HCT116 (cell line): ENCODE data around the gene RPTOR.

Experiments used
- CBX3 ChIP-seq: IDR thresholded peaks from 2 replicates; pipeline ENCODE4 v1.6.1; 2012; ENCODE audit warnings: low read depth
- EZH2 ChIP-seq: fragments of 200-600 bp; sonication (generic); IDR thresholded peaks from 2 replicates; pipeline ENCODE4 v1.6.1; 2017; ENCODE audit warnings: antibody characterized with exemption, mixed run types
- FOSL1 ChIP-seq: IDR thresholded peaks from 2 replicates; pipeline ENCODE4 v1.6.1; 2012; ENCODE audit warnings: low read depth
- JUND ChIP-seq: IDR thresholded peaks from 2 replicates; pipeline ENCODE4 v1.6.1; 2012
- POLR2A ChIP-seq: IDR thresholded peaks from 2 replicates; pipeline ENCODE4 v1.7.0; 2011; ENCODE audit warnings: borderline replicate concordance; ENCODE audit not compliant: insufficient read depth, insufficient read length; ENCODE audit errors: extremely low read depth
- POLR2AphosphoS5 ChIP-seq: IDR thresholded peaks from 2 replicates; pipeline ENCODE4 v1.6.1; 2011; ENCODE audit warnings: mild to moderate bottlenecking, low read depth, low read length, moderate library complexity
- RAD21 ChIP-seq: IDR thresholded peaks from 2 replicates; pipeline ENCODE4 v1.6.1; 2012; ENCODE audit warnings: low read depth, mild to moderate bottlenecking
- SP1 ChIP-seq: IDR thresholded peaks from 2 replicates; pipeline ENCODE4 v1.6.1; 2012; ENCODE audit warnings: low read depth
- SRF ChIP-seq: IDR thresholded peaks from 2 replicates; pipeline ENCODE4 v1.6.1; 2012; ENCODE audit warnings: low read depth
- TCF7L2 ChIP-seq: IDR thresholded peaks from 2 replicates; pipeline ENCODE4 v1.7.0; 2011; ENCODE audit warnings: borderline replicate concordance, inconsistent platforms; ENCODE audit not compliant: insufficient read depth, insufficient read length; ENCODE audit errors: extremely low read depth
- TF ChIP-seq, protein P1 (sequence below): IDR thresholded peaks from 2 replicates; pipeline ENCODE4 v1.6.1; 2011; ENCODE audit warnings: mild to moderate bottlenecking, low read length, moderate library complexity; ENCODE audit not compliant: insufficient replicate concordance; ENCODE audit errors: extremely low read depth
- TF ChIP-seq, protein P2 (sequence below), 3 experiments: fragments of 200-600 bp in 1 of 3; sonication (generic) in 1 of 3; IDR thresholded peaks in 2 of 3; conservative IDR thresholded peaks in 1 of 3; 2 replicates each; pipeline ENCODE4 v1.5.1; 2012 to 2017; ENCODE audit warnings: low read depth in 2 of 3, low read length in 2 of 3, antibody characterized with exemption in 1 of 3, borderline replicate concordance in 1 of 3, control low read depth in 1 of 3, mild to moderate bottlenecking in 1 of 3, mixed read lengths in 1 of 3, mixed run types in 1 of 3, moderate library complexity in 1 of 3; ENCODE audit not compliant: insufficient read depth in 1 of 3
- TF ChIP-seq, protein P3 (sequence below): IDR thresholded peaks from 2 replicates; pipeline ENCODE4 v1.6.1; 2012; ENCODE audit warnings: low read depth
- TF ChIP-seq, protein P4 (sequence below): IDR thresholded peaks from 2 replicates; pipeline ENCODE4 v1.6.1; 2012

DNA sequence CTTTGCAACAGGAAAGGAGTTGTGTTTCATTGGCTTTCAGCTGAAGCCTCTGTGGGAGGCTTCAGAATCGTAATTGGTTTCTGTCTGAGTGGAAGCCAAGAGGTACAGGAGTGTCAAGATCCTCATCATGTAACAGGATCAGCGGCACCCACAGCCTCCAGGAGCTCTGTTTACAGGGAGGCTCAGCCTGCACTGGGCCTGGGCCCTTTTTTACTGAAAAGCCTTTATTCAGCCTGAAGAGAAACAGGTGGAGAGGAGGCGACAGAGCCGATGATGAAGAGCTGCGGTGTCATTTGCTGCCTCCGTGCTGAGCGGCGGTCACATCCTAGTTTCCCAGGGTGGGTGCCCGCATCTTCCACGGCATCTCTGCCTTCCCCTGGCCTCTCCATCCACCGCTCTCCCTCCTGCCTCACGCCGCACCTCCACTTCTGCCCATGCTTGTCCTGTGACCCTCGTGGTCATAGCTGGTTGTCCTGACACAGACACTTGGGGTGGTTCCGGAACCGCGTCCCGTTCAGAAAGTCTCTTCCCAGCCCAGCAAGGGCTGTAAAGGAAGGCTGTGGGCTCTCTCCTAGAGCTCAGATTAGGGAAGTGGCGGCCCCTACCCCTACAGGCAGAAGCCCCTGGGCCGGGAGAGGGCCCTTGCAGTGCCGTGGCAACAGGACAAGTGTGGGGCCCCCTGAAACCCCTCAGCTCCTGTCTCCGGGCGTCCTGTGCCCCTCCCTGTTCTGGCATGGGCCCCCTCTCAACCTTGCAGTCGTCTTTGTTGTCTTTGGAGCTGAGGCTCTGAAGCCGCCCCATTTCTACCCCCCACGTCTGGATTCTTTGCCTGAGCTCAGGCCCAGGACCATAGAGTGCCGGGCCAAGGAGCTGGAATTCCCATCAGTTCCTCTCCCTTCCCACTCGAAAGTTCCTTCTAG lies 393.1 kb downstream of the RPTOR start:
- no peak for TF ChIP-seq POLR2A
- TF ChIP-seq, protein P1, sequence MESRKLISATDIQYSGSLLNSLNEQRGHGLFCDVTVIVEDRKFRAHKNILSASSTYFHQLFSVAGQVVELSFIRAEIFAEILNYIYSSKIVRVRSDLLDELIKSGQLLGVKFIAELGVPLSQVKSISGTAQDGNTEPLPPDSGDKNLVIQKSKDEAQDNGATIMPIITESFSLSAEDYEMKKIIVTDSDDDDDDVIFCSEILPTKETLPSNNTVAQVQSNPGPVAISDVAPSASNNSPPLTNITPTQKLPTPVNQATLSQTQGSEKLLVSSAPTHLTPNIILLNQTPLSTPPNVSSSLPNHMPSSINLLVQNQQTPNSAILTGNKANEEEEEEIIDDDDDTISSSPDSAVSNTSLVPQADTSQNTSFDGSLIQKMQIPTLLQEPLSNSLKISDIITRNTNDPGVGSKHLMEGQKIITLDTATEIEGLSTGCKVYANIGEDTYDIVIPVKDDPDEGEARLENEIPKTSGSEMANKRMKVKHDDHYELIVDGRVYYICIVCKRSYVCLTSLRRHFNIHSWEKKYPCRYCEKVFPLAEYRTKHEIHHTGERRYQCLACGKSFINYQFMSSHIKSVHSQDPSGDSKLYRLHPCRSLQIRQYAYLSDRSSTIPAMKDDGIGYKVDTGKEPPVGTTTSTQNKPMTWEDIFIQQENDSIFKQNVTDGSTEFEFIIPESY, result no peak
- TF ChIP-seq, protein P2, sequence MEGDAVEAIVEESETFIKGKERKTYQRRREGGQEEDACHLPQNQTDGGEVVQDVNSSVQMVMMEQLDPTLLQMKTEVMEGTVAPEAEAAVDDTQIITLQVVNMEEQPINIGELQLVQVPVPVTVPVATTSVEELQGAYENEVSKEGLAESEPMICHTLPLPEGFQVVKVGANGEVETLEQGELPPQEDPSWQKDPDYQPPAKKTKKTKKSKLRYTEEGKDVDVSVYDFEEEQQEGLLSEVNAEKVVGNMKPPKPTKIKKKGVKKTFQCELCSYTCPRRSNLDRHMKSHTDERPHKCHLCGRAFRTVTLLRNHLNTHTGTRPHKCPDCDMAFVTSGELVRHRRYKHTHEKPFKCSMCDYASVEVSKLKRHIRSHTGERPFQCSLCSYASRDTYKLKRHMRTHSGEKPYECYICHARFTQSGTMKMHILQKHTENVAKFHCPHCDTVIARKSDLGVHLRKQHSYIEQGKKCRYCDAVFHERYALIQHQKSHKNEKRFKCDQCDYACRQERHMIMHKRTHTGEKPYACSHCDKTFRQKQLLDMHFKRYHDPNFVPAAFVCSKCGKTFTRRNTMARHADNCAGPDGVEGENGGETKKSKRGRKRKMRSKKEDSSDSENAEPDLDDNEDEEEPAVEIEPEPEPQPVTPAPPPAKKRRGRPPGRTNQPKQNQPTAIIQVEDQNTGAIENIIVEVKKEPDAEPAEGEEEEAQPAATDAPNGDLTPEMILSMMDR (IDR thresholded peaks at IDR 0.05 in 2 of 3, conservative IDR thresholded peaks at IDR 0.05 in 1 of 3; ENCODE audit: borderline replicate concordance in 1 of 3, insufficient read depth in 1 of 3, low read depth in 2 of 3, low read length in 2 of 3), result no peak
- no peak for TF ChIP-seq SRF
- TF ChIP-seq TCF7L2, result no peak
- TF ChIP-seq CBX3, result no peak
- TF ChIP-seq EZH2, result no peak
- TF ChIP-seq, protein P3, sequence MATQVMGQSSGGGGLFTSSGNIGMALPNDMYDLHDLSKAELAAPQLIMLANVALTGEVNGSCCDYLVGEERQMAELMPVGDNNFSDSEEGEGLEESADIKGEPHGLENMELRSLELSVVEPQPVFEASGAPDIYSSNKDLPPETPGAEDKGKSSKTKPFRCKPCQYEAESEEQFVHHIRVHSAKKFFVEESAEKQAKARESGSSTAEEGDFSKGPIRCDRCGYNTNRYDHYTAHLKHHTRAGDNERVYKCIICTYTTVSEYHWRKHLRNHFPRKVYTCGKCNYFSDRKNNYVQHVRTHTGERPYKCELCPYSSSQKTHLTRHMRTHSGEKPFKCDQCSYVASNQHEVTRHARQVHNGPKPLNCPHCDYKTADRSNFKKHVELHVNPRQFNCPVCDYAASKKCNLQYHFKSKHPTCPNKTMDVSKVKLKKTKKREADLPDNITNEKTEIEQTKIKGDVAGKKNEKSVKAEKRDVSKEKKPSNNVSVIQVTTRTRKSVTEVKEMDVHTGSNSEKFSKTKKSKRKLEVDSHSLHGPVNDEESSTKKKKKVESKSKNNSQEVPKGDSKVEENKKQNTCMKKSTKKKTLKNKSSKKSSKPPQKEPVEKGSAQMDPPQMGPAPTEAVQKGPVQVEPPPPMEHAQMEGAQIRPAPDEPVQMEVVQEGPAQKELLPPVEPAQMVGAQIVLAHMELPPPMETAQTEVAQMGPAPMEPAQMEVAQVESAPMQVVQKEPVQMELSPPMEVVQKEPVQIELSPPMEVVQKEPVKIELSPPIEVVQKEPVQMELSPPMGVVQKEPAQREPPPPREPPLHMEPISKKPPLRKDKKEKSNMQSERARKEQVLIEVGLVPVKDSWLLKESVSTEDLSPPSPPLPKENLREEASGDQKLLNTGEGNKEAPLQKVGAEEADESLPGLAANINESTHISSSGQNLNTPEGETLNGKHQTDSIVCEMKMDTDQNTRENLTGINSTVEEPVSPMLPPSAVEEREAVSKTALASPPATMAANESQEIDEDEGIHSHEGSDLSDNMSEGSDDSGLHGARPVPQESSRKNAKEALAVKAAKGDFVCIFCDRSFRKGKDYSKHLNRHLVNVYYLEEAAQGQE, result no peak
- no peak for TF ChIP-seq POLR2AphosphoS5
- TF ChIP-seq SP1, result no peak
- no peak for TF ChIP-seq RAD21
- TF ChIP-seq, protein P4, sequence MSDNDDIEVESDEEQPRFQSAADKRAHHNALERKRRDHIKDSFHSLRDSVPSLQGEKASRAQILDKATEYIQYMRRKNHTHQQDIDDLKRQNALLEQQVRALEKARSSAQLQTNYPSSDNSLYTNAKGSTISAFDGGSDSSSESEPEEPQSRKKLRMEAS, result no peak
- TF ChIP-seq JUND, result no peak
- no peak for TF ChIP-seq FOSL1
